HEK293 (cell line): Measurements from ENCODE around the gene DOCK1.

Source experiments
- CTCF ChIA-PET: fragments of 350-600 bp; formaldehyde crosslinking; extraction: SDS; loops from one replicate; lab custom pipeline; 2021; ENCODE audit warnings: antibody characterized with exemption; lab: Yijun Ruan, JAX
- POLR2A ChIA-PET: fragments of 300-600 bp; formaldehyde crosslinking; extraction: SDS; loops from one replicate; lab custom pipeline; 2020; ENCODE audit warnings: antibody characterized with exemption, inconsistent platforms; lab: Yijun Ruan, JAX
- H3K27ac ChIP-seq: fragments of 200-500 bp; sonication (Bioruptor generic); 2 replicates; pipeline ENCODE4 v1.5.1; 2014; ENCODE audit warnings: low read depth, low read length, control low read depth, inconsistent platforms; ENCODE audit errors: extremely low read depth
- H3K36me3 ChIP-seq, 2 experiments: fragments of 200-500 bp in 1 of 2; sonication (Bioruptor generic) in 1 of 2; 1 replicate in 1 of 2; 2 replicates in 1 of 2; pipeline ENCODE4 v1.5.1; 2014 to 2017; ENCODE audit warnings: inconsistent platforms in 2 of 2, low read length in 2 of 2; ENCODE audit not compliant: control insufficient read depth in 2 of 2, insufficient read depth in 1 of 2
- H3K4me1 ChIP-seq: fragments of 200-500 bp; sonication (Bioruptor generic); 2 replicates; pipeline ENCODE4 v1.5.1; 2014; ENCODE audit warnings: mild to moderate bottlenecking, low read length, inconsistent platforms; ENCODE audit not compliant: control insufficient read depth, insufficient read depth
- H3K4me3 ChIP-seq: 2 replicates; pipeline ENCODE4 v1.5.1; 2011; ENCODE audit warnings: low read depth, mild to moderate bottlenecking, control low read depth, low read length, moderate library complexity
- H3K9me3 ChIP-seq: fragments of 200-500 bp; sonication (Bioruptor generic); 2 replicates; pipeline ENCODE4 v1.5.1; 2014; ENCODE audit warnings: low read depth, low read length, inconsistent platforms; ENCODE audit not compliant: control insufficient read depth, insufficient read depth
- GLIS2 ChIP-seq: fragments of 450-650 bp; formaldehyde crosslinking; IDR thresholded peaks from 2 replicates; pipeline ENCODE4 v1.5.1; 2016; ENCODE audit warnings: missing biosample characterization, missing genetic modification characterization
- HOXD13 ChIP-seq: sonication (generic); formaldehyde crosslinking; IDR thresholded peaks from 2 replicates; pipeline ENCODE4 v1.8.0; 2022; ENCODE audit warnings: missing genetic modification reagents, borderline replicate concordance
- KLF16 ChIP-seq: fragments of 450-650 bp; formaldehyde crosslinking; IDR thresholded peaks from 2 replicates; pipeline ENCODE4 v1.5.1; 2017; ENCODE audit warnings: missing biosample characterization, missing genetic modification characterization
- MEIS1 ChIP-seq: sonication (generic); formaldehyde crosslinking; IDR thresholded peaks from 2 replicates; pipeline ENCODE4 v1.8.1; 2022; ENCODE audit warnings: missing genetic modification reagents, mild to moderate bottlenecking, borderline replicate concordance
- MZF1 ChIP-seq: fragments of 450-650 bp; formaldehyde crosslinking; IDR thresholded peaks from 2 replicates; pipeline ENCODE4 v1.5.1; 2017; ENCODE audit warnings: missing biosample characterization, missing genetic modification characterization, borderline replicate concordance
- SALL2 ChIP-seq: fragments of 450-650 bp; formaldehyde crosslinking; IDR thresholded peaks from 2 replicates; pipeline ENCODE4 v1.5.0; 2017; ENCODE audit warnings: missing biosample characterization, mild to moderate bottlenecking, missing genetic modification characterization, borderline replicate concordance
- SETDB1 ChIP-seq: IDR thresholded peaks from one replicate; pipeline ENCODE4 v1.6.1; 2017; ENCODE audit warnings: mild to moderate bottlenecking, low read length, moderate library complexity, mixed read lengths; ENCODE audit not compliant: insufficient read length
- TCF7L2 ChIP-seq: IDR thresholded peaks from 2 replicates; pipeline ENCODE4 v1.6.1; 2011; ENCODE audit warnings: low read depth, mild to moderate bottlenecking, inconsistent platforms, low read length, moderate library complexity, borderline replicate concordance
- ZFHX2 ChIP-seq: fragments of 450-650 bp; formaldehyde crosslinking; conservative IDR thresholded peaks from 2 replicates; pipeline ENCODE4 v1.5.1; 2016; ENCODE audit warnings: missing biosample characterization, missing genetic modification characterization
- ZNF114 ChIP-seq: fragments of 450-650 bp; formaldehyde crosslinking; IDR thresholded peaks from 2 replicates; pipeline ENCODE4 v1.5.0; 2017; ENCODE audit warnings: missing biosample characterization, missing genetic modification characterization
- ZNF16 ChIP-seq: fragments of 450-650 bp; formaldehyde crosslinking; IDR thresholded peaks from 2 replicates; pipeline ENCODE4 v1.5.1; 2016; ENCODE audit warnings: low read depth, missing biosample characterization, missing genetic modification characterization
- ZNF354C ChIP-seq: fragments of 450-650 bp; formaldehyde crosslinking; IDR thresholded peaks from 2 replicates; pipeline ENCODE4 v1.5.1; 2016; ENCODE audit warnings: missing biosample characterization, missing genetic modification characterization, low read depth, borderline replicate concordance
- ZNF366 ChIP-seq: fragments of 450-650 bp; formaldehyde crosslinking; conservative IDR thresholded peaks from 2 replicates; pipeline ENCODE4 v1.5.1; 2016; ENCODE audit warnings: missing biosample characterization, missing genetic modification characterization
- ZNF549 ChIP-seq: fragments of 450-650 bp; IDR thresholded peaks from 2 replicates; pipeline ENCODE4 v1.5.1; 2018; ENCODE audit warnings: missing biosample characterization, missing genetic modification characterization, mild to moderate bottlenecking, inconsistent platforms, moderate library complexity
- ZNF585B ChIP-seq: fragments of 450-650 bp; formaldehyde crosslinking; IDR thresholded peaks from 2 replicates; pipeline ENCODE4 v1.5.1; 2016; ENCODE audit warnings: missing biosample characterization, missing genetic modification characterization
- ZNF600 ChIP-seq: fragments of 450-650 bp; formaldehyde crosslinking; IDR thresholded peaks from 2 replicates; pipeline ENCODE4 v1.5.1; 2016; ENCODE audit warnings: missing biosample characterization, missing genetic modification characterization
- ZNF610 ChIP-seq: fragments of 450-650 bp; formaldehyde crosslinking; IDR thresholded peaks from 2 replicates; pipeline ENCODE4 v1.5.1; 2016; ENCODE audit warnings: missing biosample characterization, missing genetic modification characterization, borderline replicate concordance
- ZNF621 ChIP-seq: fragments of 450-650 bp; formaldehyde crosslinking; IDR thresholded peaks from 2 replicates; pipeline ENCODE4 v1.5.1; 2017; ENCODE audit warnings: missing biosample characterization, missing genetic modification characterization
- ZNF701 ChIP-seq: fragments of 450-650 bp; formaldehyde crosslinking; IDR thresholded peaks from 2 replicates; pipeline ENCODE4 v1.5.1; 2016; ENCODE audit warnings: missing biosample characterization, missing genetic modification characterization
- ZNF776 ChIP-seq: fragments of 450-650 bp; formaldehyde crosslinking; IDR thresholded peaks from 2 replicates; pipeline ENCODE4 v1.5.0; 2017; ENCODE audit warnings: missing biosample characterization, missing genetic modification characterization, borderline replicate concordance
- ZNF785 ChIP-seq: fragments of 450-650 bp; formaldehyde crosslinking; IDR thresholded peaks from 2 replicates; pipeline ENCODE4 v1.5.1; 2016; ENCODE audit warnings: missing biosample characterization, missing genetic modification characterization
- ZNF837 ChIP-seq: fragments of 450-650 bp; formaldehyde crosslinking; IDR thresholded peaks from 2 replicates; pipeline ENCODE4 v1.5.1; 2016; ENCODE audit warnings: missing biosample characterization, missing genetic modification characterization
- TF ChIP-seq, protein P1 (sequence below): fragments of 450-650 bp; formaldehyde crosslinking; IDR thresholded peaks from 2 replicates; pipeline ENCODE4 v1.5.1; 2016; ENCODE audit warnings: missing biosample characterization, missing genetic modification characterization
- TF ChIP-seq, protein P2 (sequence below): fragments of 450-650 bp; IDR thresholded peaks from 2 replicates; pipeline ENCODE4 v1.5.1; 2018; ENCODE audit warnings: missing biosample characterization, mild to moderate bottlenecking, missing genetic modification characterization
- TF ChIP-seq, protein P3 (sequence below): fragments of 450-650 bp; formaldehyde crosslinking; IDR thresholded peaks from 2 replicates; pipeline ENCODE4 v1.5.1; 2016; ENCODE audit warnings: missing biosample characterization, missing genetic modification characterization
- TF ChIP-seq, protein P4 (sequence below): fragments of 450-650 bp; formaldehyde crosslinking; IDR thresholded peaks from 2 replicates; pipeline ENCODE4 v1.5.1; 2016; ENCODE audit warnings: missing biosample characterization, missing genetic modification characterization

DOCK1 gene

DNA sequence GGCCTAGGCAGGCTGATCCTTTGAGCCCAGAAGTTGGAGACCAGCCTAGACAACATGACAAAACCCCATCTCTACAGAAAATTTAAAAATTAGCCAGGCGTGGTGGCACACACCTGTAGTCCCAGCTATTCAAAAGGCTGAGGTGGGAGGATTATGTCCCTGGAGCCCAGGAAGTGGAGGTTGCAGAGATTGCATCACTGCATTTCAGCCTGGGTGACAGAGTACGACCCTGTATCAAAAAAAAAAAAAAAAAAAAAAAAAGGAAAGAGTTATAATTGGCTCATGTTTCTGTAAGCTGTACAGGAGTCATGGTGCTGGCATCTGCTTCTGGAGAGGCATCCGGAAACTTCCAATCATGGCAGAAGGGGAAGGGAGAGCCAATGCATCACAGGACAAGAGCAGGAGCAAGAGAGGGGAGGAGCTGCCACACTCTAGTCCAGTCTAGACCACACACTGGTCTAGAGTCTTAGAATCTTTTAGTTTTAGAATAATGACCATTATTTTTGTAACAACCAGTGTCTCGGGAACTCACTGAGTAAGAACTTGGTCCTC, 16.8 kb downstream of the DOCK1 start (continued):
- TF ChIP-seq ZNF785 (tag by site-specific recombination): no peak

DNA sequence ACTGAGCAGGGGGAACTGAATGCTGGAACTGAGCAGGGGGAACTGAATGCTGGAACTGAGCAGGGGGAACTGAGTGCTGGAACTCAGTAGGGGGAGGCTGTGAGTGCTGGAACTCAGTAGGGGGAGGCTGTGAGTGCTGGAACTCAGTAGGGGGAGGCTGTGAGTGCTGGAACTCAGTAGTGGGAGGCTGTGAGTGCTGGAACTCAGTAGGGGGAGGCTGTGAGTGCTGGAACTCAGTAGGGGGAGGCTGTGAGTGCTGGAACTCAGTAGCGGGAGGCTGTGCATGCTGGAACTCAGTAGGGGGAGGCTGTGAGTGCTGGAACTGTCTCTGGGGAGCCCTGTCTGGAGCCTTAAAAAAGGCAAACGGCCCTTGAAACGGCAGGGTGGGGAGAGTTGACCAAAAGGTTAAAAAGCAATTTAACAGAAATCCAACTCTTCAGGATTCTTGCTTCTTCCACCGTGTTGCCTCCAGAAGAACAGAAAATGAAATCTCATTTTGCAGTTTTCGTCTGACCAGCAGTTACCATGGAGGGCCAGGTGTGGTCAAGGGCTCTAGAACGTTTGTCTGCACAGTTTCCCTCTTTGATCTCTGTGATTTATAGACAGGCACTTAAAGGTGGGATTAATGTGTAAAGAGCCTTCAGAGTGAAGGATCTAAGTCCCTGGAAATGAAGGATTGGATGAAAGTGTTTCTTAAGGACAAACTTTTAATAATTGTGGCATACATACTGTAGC, 19.1 kb downstream of the DOCK1 start:
- ChIA-PET CTCF (no interaction called here), POLR2A (no interaction called here)
- H3K4me3 ChIP-seq: no peak overlapping the region
- TF ChIP-seq MZF1 (tag by site-specific recombination) (no peak), TCF7L2 (peak; percentile 56; the same call in 1 of the 2 replicates), SETDB1 (peak; percentile 12), GLIS2 (tag by site-specific recombination) (no peak)
- TF ChIP-seq, protein P1, sequence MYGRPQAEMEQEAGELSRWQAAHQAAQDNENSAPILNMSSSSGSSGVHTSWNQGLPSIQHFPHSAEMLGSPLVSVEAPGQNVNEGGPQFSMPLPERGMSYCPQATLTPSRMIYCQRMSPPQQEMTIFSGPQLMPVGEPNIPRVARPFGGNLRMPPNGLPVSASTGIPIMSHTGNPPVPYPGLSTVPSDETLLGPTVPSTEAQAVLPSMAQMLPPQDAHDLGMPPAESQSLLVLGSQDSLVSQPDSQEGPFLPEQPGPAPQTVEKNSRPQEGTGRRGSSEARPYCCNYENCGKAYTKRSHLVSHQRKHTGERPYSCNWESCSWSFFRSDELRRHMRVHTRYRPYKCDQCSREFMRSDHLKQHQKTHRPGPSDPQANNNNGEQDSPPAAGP (tag by site-specific recombination): no peak
- H3K4me1 ChIP-seq: peaks cover 5% of the 10 kb centered on the region; the same call in 1 of the 2 replicates
- peaks cover 5 to 17% of the 10 kb centered on the region in 2 experiments; a peak in 2 of 3 replicates for H3K36me3 ChIP-seq
- no peaks in the 10 kb centered on the region for H3K9me3 ChIP-seq
- no peak overlapping the region for H3K27ac ChIP-seq

DNA sequence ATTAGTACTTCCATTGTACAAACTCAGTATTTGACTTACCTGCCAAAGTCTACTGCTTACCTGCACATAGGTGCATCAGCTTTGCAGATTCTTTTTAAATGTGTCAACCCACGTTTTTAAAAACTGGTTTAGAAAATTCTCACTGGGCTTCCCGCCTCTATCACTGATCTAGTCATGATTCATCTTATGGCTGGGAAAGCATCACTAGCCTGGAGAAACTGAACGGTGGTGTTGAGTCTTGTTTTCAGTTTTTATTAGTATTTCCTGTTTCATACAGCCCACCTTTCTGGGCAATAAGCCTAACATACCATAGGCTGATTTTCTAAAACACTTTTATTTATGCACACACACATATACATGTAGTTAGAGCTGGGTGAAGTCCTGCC, 19.7 kb downstream of the DOCK1 start:
- Histone ChIP-seq H3K27ac (no peak overlapping the region), H3K9me3 (no peaks in the 10 kb centered on the region), H3K4me3 (no peak overlapping the region), H3K36me3 (peaks cover 5 to 12% of the 10 kb centered on the region in 2 experiments; a peak in 2 of 3 replicates), H3K4me1 (peaks cover 5% of the 10 kb centered on the region; the same call in 1 of the 2 replicates)
- TF ChIP-seq ZNF610 (tag by site-specific recombination) (no peak), ZNF114 (tag by site-specific recombination) (no peak), KLF16 (tag by site-specific recombination) (no peak), ZNF837 (tag by site-specific recombination) (no peak), ZNF776 (tag by site-specific recombination) (no peak), ZFHX2 (tag by site-specific recombination) (no peak), ZNF366 (tag by site-specific recombination) (no peak), MEIS1 (CRISPR knock-in tag) (no peak), SALL2 (tag by site-specific recombination) (no peak), ZNF585B (tag by site-specific recombination) (no peak), ZNF701 (tag by site-specific recombination) (no peak), ZNF16 (tag by site-specific recombination) (no peak), ZNF549 (tag by site-specific recombination) (no peak), ZNF354C (tag by site-specific recombination) (no peak), ZNF600 (tag by site-specific recombination) (no peak), HOXD13 (CRISPR knock-in tag) (no peak), ZNF621 (no peak)
- TF ChIP-seq, protein P2, sequence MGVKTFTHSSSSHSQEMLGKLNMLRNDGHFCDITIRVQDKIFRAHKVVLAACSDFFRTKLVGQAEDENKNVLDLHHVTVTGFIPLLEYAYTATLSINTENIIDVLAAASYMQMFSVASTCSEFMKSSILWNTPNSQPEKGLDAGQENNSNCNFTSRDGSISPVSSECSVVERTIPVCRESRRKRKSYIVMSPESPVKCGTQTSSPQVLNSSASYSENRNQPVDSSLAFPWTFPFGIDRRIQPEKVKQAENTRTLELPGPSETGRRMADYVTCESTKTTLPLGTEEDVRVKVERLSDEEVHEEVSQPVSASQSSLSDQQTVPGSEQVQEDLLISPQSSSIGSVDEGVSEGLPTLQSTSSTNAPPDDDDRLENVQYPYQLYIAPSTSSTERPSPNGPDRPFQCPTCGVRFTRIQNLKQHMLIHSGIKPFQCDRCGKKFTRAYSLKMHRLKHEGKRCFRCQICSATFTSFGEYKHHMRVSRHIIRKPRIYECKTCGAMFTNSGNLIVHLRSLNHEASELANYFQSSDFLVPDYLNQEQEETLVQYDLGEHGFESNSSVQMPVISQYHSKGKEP (tag by site-specific recombination): no peak
- TF ChIP-seq, protein P3, sequence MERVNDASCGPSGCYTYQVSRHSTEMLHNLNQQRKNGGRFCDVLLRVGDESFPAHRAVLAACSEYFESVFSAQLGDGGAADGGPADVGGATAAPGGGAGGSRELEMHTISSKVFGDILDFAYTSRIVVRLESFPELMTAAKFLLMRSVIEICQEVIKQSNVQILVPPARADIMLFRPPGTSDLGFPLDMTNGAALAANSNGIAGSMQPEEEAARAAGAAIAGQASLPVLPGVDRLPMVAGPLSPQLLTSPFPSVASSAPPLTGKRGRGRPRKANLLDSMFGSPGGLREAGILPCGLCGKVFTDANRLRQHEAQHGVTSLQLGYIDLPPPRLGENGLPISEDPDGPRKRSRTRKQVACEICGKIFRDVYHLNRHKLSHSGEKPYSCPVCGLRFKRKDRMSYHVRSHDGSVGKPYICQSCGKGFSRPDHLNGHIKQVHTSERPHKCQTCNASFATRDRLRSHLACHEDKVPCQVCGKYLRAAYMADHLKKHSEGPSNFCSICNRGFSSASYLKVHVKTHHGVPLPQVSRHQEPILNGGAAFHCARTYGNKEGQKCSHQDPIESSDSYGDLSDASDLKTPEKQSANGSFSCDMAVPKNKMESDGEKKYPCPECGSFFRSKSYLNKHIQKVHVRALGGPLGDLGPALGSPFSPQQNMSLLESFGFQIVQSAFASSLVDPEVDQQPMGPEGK (tag by site-specific recombination): no peak
- TF ChIP-seq, protein P4, sequence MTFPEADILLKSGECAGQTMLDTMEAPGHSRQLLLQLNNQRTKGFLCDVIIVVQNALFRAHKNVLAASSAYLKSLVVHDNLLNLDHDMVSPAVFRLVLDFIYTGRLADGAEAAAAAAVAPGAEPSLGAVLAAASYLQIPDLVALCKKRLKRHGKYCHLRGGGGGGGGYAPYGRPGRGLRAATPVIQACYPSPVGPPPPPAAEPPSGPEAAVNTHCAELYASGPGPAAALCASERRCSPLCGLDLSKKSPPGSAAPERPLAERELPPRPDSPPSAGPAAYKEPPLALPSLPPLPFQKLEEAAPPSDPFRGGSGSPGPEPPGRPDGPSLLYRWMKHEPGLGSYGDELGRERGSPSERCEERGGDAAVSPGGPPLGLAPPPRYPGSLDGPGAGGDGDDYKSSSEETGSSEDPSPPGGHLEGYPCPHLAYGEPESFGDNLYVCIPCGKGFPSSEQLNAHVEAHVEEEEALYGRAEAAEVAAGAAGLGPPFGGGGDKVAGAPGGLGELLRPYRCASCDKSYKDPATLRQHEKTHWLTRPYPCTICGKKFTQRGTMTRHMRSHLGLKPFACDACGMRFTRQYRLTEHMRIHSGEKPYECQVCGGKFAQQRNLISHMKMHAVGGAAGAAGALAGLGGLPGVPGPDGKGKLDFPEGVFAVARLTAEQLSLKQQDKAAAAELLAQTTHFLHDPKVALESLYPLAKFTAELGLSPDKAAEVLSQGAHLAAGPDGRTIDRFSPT (tag by site-specific recombination): no peak
- CTCF ChIA-PET: no interaction called here
- POLR2A ChIA-PET: no interaction called here
